Fibroblast of peridontal ligament (primary cell): Measurements from ENCODE around the gene EIF4A3.
A peak's percentile ranks its signal among the peaks of the same experiment; 100 is the strongest.

Experiments used
- DNase-seq: peaks from one replicate; pipeline ENCODE4 v3.0.0-alpha.2; 2010; ENCODE audit errors: extremely low read depth

Gene EIF4A3

DNA sequence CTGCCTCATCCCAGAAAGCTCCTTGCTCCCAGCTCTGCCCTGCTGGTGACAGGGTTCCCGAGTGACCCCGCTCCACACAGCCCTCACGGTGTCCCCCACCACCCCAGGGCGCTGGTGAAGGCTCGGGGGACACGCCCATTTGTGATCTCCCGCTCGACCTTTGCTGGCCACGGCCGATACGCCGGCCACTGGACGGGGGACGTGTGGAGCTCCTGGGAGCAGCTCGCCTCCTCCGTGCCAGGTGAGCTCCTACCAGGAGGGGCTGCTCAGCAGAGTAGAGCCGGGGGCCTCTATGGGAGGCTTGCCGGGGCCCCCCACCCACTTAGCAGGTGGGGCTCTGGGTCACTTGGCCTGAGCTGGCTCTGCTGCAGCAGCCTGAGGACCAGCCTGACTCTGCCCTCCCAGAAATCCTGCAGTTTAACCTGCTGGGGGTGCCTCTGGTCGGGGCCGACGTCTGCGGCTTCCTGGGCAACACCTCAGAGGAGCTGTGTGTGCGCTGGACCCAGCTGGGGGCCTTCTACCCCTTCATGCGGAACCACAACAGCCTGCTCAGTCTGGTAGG lies 34.4 kb downstream of the EIF4A3 start:
- no peak for DNase-seq

DNA sequence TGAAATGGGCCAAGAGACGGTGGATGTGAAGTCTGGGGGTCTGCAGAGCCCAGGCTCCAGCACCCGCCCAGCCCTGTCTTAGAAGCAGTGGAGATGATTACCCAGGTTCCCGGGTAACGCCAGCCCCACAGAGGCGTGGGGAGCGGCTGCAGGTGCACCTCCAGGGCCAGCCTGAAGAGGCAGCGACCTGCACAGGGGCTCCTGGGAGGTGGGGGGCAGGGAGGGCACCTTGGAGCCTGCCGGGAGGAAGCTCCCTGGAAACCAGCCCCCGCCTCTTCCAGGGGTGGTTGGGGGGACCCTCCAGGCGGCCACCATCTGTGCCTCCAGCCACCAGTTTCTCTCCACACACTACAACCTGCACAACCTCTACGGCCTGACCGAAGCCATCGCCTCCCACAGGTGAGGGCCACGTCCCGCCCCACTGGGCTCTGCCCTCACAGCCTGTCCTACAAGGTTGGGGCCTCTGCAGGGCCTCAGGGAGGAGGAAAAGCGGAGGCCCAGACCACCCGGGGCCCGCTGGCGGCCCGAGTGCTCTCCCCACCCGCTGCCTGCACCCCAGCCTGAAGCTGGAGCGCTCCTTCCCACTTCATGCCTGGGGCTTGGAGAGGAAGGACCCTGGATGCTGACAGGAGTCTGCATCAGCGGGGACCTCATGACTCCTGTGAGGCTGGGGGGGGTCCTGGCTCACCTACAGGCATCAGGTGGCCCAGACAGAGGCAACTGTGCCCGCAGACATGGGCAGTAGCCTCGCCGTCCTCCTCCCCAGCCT lies 35.0 kb downstream of the EIF4A3 start:
- DNase-seq, result no peak

DNA sequence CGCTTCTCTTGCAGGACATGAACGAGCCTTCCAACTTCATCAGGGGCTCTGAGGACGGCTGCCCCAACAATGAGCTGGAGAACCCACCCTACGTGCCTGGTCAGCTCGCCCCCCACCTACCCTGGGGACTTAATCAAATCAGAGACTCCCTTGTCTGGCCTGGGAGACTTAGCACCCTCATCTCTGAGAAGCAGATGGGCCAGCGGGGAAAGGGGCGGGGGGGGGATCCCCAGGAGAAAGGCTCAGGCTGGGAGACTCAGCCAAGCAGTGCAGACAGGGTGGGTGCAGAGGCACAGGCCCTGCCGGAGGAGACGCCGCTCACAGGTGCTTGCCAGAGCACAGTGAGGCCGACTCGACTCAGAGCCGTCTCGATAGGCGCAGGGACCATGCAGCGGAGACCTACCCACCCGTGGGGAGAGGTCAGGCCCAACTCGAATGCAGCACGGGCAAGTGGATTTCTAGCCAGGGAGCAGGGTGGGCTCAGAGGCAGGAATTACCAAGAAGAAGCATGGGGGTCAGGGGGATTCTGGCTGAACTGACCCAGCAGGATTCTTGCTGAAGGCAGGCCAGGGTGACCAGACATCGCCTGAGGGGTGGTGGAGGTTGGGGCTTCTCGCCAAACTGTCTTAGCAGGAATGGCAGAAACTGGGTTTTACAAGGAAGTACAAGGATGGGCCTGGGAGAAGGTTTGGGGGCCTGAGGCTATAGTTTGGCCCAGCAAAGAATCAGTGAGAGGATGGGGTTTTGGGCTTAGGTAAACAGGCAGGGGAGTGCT lies 35.8 kb downstream of the EIF4A3 start:
- DNase-seq, result no peak

DNA sequence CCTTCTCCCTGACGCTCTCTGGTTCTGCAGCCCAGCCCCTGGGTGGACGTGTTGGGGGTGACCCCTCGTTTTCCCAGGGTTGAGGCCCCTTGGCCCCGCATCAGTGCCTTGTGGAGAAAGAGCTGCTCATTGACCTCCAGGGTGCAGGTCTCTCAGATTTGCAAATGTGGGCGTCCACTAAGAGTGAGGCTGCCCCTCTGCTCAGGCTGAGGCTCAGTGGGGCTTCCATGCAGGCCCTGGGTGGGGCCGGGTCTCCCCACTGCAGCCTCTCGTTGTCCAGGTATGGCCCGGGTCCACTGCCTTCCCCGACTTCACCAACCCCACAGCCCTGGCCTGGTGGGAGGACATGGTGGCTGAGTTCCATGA lies 36.5 kb downstream of the EIF4A3 start:
- DNase-seq, result no peak

DNA sequence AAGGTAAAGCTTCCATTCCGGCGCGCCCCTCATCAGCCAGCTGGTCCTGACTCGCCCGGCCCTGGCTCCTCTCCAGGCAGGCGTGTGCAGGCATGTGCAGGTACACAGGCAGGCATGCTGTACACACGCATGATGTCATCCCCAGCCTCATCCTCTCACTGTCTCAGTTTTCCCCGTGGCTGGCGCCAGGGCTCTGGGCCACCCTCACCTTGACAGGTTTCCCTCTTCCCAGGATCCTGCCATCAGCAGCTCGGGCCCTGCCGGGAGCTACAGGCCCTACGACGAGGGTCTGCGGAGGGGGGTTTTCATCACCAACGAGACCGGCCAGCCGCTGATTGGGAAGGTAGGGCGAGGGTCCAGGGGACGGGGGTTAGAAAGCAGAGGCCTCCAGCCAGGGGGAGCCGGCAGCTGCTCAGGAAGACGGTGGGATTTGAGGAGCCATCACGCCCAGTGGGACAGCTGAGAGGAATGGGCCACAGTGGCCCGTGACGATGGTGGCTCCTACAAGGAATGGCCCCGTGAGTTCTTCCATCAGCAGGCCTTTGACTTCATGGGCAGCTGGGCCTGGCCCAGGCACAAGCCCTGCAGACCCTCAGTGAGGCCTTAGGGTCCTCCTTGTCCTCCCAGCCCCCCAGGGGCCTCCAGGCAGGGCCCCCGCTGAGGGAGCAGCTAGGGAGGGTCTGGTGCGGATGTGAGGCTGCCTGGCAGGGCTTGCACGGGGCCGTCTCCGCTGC lies 37.0 kb downstream of the EIF4A3 start:
- no peak for DNase-seq

DNA sequence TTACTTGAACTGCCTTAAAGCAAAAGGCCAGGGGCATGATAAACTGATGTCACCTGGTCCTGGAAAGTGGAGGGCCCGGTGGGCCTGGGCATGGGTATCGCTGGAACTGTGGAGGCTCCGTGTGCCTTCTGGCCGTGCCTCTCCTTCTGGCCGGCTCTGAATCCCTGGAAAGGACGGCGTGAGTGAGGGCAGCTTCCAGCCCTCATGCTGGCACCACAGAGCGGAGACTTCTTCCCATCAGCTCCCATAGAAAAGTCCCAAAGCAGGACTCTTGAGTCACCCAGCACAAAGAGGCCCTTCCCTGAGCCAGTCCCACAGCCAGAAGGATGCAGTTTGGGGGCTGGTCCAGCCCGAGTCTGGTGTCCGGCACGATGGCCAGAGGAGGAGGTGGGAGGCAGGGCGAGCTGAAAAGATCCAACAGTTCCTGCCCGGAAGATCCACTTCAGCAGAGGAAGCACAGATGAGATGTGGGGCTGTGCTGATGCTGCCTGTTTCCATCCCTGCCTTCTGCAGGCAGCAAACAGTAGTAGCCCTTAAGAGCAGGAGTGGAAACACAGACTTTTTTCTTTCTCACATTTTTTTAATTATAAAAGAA lies 37.8 kb downstream of the EIF4A3 start:
- no peak for DNase-seq

DNA sequence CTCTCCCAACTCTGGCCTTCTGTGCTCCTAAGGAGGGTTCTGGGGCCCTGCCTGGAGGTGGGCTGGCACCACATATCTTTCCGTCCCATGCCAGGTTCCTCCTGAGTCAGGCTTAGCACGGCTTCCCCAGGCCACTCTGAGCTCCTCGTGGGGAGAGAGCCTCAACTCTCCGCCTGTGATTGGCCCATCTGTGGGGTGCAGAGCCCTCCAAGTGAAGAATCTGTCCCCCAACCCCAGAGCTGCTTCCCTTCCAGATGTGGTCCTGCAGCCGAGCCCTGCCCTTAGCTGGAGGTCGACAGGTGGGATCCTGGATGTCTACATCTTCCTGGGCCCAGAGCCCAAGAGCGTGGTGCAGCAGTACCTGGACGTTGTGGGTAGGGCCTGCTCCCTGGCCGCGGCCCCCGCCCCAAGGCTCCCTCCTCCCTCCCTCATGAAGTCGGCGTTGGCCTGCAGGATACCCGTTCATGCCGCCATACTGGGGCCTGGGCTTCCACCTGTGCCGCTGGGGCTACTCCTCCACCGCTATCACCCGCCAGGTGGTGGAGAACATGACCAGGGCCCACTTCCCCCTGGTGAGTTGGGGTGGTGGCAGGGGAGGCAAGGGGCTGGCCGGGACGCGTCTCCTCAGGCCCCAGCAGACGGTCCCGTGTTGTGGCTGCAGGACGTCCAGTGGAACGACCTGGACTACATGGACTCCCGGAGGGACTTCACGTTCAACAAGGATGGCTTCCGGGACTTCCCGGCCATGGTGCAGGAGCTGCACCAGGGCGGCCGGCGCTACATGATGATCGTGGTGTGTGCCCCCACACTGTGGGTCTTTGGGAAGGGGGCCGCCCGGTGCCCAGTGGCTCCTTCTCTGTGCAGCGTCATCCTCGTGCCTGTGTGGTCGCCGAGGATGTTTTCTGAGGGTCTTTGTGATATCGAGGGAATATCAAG lies 38.6 kb downstream of the EIF4A3 start:
- no peak for DNase-seq

DNA sequence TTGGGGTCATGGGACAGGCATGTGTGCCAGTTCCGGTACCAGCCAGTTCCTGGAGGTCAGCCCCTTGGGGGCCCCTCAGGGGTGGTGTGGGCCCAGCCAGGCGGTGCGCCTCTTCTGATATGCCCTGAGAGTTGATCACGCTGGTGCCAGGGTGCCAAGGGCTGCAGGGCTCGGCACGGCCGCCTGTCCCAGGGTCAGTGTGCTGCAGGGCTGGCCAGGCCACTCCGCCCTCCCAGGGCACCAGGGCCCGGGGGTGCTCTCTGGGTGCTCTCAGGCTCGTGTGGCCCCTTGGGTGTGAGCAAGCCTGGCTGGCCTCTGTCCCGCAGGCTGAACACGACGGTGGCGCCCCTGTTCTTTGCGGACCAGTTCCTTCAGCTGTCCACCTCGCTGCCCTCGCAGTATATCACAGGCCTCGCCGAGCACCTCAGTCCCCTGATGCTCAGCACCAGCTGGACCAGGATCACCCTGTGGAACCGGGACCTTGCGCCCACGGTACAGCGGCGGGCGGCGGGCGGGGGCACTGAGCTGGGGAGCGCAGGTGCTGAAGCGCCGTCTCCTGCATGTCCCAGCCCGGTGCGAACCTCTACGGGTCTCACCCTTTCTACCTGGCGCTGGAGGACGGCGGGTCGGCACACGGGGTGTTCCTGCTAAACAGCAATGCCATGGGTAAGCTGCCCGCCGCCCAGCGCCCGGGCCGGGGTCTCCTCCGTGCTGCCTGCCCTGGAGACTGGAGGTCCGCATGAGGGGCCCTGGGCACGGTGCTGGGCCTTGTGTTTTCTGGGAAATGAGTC lies 39.5 kb downstream of the EIF4A3 start:
- DNase-seq, result no peak

DNA sequence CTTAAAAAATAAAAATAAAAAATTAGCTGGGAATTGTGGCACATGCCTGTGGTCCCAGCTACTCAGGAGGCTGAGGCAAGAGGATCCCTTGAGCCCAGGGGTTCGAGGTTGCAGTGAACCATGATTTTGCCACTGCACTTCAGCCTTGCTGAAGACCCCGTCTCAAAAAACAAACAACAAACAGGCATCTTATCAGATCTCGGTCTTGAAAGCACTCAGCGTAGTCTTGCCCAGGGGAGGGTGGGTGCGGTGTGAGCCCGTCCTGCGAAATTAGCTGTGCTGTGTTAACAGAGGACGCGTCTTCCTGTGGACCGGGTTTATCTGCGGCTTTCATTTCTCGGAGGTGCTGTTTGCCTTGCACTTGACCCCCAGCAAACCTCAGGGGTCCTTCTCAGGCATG lies 40.2 kb downstream of the EIF4A3 start:
- no peak for DNase-seq

DNA sequence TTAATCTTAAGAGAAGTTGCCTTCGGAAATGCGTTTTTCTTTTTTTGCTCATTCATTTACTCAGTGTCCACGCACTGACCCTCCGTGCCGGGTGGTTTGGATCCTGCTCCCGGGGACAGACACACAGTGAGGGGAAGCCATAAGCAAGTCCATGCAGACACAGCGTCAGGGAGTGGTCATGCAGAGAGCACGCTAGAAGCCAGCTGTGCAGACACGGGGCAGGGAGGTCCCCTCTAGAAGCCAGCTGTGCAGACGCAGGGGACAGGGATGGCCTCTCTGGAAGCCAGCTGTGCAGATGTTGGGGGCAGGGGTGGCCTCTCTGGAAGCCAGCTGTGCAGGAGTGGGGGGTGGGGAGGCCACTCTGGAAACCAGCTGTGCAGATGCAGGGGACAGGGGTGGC lies 40.8 kb downstream of the EIF4A3 start:
- DNase-seq, result no peak

DNA sequence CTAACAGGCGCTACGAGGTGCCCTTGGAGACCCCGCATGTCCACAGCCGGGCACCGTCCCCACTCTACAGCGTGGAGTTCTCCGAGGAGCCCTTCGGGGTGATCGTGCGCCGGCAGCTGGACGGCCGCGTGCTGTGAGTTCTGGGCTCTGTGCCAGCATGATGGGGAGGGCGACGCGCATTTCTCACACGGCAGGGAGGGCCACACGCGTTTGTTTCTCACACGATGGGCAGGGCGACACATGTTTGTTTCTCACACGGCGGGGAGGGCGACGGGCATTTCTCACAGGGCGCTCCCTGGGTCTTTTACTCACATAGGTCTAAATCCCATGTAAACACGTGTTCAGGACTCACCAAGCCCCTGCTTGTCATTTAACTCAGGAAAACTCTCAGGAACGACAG lies 41.2 kb downstream of the EIF4A3 start:
- DNase-seq, result no peak

DNA sequence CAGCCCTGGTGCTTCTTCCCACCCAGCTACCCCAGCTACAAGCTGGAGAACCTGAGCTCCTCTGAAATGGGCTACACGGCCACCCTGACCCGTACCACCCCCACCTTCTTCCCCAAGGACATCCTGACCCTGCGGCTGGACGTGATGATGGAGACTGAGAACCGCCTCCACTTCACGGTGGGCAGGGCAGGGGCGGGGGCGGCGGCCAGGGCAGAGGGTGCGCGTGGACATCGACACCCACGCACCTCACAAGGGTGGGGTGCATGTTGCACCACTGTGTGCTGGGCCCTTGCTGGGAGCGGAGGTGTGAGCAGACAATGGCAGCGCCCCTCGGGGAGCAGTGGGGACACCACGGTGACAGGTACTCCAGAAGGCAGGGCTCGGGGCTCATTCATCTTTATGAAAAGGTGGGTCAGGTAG lies 42.0 kb downstream of the EIF4A3 start:
- DNase-seq, result no peak

DNA sequence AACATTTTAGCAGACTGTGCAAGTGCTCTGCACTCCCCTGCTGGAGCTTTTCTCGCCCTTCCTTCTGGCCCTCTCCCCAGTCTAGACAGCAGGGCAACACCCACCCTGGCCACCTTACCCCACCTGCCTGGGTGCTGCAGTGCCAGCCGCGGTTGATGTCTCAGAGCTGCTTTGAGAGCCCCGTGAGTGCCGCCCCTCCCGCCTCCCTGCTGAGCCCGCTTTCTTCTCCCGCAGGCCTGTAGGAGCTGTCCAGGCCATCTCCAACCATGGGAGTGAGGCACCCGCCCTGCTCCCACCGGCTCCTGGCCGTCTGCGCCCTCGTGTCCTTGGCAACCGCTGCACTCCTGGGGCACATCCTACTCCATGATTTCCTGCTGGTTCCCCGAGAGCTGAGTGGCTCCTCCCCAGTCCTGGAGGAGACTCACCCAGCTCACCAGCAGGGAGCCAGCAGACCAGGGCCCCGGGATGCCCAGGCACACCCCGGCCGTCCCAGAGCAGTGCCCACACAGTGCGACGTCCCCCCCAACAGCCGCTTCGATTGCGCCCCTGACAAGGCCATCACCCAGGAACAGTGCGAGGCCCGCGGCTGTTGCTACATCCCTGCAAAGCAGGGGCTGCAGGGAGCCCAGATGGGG lies 42.5 kb downstream of the EIF4A3 start:
- no peak for DNase-seq

DNA sequence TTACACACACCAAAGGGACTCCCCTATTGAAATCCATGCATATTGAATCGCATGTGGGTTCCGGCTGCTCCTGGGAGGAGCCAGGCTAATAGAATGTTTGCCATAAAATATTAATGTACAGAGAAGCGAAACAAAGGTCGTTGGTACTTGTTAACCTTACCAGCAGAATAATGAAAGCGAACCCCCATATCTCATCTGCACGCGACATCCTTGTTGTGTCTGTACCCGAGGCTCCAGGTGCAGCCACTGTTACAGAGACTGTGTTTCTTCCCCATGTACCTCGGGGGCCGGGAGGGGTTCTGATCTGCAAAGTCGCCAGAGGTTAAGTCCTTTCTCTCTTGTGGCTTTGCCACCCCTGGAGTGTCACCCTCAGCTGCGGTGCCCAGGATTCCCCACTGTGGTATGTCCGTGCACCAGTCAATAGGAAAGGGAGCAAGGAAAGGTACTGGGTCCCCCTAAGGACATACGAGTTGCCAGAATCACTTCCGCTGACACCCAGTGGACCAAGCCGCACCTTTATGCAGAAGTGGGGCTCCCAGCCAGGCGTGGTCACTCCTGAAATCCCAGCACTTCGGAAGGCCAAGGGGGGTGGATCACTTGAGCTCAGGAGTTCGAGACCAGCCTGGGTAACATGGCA lies 43.4 kb downstream of the EIF4A3 start:
- DNase-seq, result no peak

DNA sequence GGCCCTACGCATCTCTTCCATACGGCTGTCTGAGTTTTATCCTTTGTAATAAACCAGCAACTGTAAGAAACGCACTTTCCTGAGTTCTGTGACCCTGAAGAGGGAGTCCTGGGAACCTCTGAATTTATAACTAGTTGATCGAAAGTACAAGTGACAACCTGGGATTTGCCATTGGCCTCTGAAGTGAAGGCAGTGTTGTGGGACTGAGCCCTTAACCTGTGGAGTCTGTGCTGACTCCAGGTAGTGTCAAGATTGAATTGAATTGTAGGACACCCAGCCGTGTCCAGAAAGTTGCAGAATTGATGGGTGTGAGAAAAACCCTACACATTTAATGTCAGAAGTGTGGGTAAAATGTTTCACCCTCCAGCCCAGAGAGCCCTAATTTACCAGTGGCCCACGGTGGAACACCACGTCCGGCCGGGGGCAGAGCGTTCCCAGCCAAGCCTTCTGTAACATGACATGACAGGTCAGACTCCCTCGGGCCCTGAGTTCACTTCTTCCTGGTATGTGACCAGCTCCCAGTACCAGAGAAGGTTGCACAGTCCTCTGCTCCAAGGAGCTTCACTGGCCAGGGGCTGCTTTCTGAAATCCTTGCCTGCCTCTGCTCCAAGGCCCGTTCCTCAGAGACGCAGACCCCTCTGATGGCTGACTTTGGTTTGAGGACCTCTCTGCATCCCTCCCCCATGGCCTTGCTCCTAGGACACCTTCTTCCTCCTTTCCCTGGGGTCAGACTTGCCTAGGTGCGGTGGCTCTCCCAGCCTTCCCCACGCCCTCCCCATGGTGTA lies 44.1 kb downstream of the EIF4A3 start:
- no peak for DNase-seq

DNA sequence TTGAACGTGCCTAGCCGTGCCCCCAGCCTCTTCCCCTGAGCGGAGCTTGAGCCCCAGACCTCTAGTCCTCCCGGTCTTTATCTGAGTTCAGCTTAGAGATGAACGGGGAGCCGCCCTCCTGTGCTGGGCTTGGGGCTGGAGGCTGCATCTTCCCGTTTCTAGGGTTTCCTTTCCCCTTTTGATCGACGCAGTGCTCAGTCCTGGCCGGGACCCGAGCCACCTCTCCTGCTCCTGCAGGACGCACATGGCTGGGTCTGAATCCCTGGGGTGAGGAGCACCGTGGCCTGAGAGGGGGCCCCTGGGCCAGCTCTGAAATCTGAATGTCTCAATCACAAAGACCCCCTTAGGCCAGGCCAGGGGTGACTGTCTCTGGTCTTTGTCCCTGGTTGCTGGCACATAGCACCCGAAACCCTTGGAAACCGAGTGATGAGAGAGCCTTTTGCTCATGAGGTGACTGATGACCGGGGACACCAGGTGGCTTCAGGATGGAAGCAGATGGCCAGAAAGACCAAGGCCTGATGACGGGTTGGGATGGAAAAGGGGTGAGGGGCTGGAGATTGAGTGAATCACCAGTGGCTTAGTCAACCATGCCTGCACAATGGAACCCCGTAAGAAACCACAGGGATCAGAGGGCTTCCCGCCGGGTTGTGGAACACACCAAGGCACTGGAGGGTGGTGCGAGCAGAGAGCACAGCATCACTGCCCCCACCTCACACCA lies 44.8 kb downstream of the EIF4A3 start:
- peak; percentile 11 for DNase-seq
